ENCODE measurements around the gene DENND1A.
"Not testable (repeated sequence)": the region's sequence is repeated elsewhere in the genome, so short reads cannot be mapped to it uniquely, and the experiment has no call there.

DENND1A gene

DNA sequence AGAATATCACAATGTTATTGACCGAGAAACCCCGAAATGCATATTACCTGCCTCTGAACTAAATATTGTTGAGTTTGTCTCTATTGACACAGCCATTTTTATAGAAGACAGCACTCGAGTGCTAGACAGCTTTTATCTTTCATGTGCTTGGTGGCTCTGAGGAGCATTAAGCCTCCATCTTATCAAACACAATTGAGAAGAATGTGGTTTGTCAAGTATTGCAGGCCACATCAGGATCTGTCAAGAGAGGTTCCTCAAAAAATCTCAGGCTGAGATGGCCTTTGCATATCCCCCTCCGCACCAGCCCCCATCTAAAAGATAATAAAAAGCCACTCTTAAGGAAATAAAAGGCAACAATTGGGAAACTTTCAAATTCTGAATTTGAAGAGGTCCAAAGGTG, 284.8 kb downstream of the DENND1A start:
- peak; percentile 4 for DNase-seq

GRCh38 chr9:123643518-123643917, 286.4 kb downstream of the DENND1A start:
- DNase-seq: peak; percentile 91

GRCh38 chr9:123642291-123643278, 287.3 kb downstream of the DENND1A start:
- peak; percentile 97 for DNase-seq

DNA sequence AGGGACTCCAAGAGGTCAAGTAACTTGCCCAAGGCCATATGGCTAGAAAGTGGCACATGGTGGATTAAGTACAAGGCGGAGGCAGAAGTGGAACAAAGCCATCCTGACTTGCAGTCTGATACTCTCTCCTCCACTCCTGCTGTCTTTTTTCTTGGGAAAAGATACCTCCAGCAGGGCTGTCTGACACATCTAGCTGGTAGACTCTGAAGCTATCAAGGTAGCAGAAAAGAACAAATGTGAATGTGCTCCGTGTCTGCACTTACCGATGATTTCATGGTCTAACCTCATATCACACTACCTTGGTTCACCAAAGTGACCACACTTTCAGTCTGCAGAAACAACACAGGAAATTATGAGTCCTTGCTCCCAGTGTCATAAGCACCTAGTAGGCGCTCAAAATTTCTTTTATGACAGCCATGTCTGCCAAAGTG, 289.1 kb downstream of the DENND1A start:
- no peak for DNase-seq

DNA sequence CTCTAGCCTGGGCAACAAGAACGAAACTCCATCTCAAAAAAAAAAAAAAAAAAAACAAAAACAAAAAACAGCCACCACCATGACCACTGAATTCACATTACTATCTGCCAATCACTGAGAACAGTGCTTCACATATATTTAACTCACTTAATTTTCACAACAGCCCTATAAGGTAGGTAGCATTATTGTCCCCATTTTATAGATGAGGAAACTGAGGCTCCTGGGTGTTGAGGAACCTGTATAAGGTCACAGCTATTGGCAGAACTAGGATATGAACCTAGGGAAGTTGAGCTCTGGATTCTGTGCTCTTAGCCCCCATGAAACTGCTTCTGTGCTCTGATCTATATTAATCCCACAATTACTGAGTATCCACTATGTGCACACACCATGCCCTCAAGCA, 290.2 kb downstream of the DENND1A start:
- DNase-seq: no peak

- DNase-seq: peak; percentile 6
Measured at GRCh38 chr9:123637945-123638634, 291.8 kb downstream of the DENND1A start.

GRCh38 chr9:123637606-123637944, 292.4 kb downstream of the DENND1A start:
- DNase-seq: no peak

GRCh38 chr9:123636805-123637204, 293.1 kb downstream of the DENND1A start:
- not testable (repeated sequence) for DNase-seq

DNA sequence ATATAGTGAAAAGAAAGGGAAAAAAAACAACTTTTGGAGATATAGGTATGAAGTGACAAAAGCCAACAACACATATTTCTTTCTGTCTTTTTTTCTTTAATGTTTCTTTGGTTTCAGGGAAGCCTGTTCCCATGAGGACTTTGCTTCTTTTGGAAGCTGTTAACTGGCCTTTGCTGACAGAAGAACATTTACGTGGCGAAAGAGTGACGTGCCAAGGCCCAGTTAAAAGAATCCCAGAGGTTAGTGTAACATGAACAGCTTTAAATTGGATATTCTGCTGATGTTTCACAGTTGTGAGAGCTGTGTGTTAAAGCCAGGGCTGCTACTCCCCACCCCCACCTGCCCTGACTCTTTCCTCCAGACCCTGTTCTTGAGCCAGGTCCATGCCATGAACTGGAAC, 298.1 kb downstream of the DENND1A start:
- DNase-seq: no peak

- no peak for DNase-seq
Measured at GRCh38 chr9:123630233-123630632, 299.7 kb downstream of the DENND1A start.

- DNase-seq: no peak
Measured at GRCh38 chr9:123629531-123629930, 300.4 kb downstream of the DENND1A start.

DNA sequence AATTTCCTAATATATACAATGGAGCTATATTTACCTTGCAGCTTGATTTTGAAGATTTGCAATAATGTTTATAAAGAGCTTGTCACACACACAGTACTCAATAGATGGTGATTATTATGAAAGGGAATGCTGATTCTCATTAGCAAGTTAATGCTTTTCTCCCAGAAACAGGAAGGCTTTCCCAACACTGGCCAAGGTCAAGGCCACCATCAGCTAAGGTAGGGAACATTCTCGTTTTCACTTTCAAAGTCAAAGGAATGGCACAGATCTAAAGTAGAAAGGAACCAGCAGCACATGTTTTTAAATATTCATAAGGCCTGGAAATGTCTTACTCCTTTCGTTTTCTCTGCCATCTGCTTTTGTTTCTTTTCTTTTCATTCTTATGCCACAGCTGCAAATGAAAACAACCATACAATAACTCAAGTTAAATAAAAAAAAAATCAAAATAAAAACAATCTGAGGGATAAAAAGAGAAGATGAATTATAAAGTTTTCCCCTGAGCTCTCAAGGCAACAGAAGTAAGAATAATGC, 307.1 kb downstream of the DENND1A start:
- no peak for DNase-seq

GRCh38 chr9:123620239-123620638, 309.7 kb downstream of the DENND1A start:
- DNase-seq: no peak

DNA sequence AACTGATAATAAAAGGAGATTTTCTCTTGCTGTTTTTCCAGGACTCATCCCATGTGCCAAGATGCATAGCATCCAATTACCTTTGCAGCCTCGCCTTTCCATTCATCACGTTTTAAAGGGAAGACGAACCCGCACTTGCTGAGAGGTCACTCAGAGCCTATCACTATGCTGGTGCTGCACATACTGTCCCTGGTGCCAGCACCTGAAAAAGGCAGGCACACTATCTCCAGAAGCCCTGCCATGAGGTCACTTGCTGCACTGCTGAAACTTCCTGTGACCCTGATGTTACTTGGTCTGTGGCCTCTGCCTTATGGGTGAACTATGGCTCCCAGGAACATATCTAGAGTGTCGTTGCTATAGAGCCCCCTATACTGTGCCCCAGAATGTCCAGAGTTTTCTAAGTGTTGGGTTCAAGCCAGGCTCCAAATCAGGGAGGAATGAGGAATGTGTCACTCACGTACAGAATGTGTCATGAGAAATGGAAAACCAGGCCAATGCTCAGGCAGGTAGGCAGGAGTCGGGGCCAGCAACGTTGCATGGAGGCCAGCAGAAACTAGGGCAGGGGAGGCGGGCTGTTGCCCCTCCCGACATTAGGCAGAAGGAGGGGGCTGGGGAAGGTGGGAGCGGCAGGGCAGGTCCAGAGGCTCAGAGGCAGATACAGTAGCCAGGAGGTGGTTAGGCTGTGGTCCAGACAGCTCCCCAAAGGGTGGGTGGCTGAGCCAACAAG, 311.8 kb downstream of the DENND1A start:
- no peak for DNase-seq

DNA sequence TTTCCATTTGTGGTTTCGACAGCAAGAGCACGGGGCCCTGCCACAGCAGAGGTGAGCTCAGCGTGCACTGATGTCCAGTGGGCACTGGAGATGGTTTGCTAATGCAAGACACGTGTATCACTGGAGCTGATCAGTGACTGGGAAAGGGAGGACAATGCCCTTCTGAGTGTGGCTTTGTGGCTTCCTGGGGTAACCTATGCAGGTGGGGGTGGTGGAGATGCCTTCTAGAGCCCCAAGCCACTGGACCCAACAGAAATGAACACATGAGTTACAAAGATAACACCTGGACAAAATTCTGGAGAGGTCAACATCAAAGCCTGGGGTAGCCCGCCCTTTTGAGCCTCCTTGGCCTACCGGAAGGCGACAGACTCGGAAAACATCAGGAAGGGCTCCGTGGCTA, 312.6 kb downstream of the DENND1A start:
- DNase-seq: no peak

- DNase-seq: no peak
Measured at GRCh38 chr9:123616707-123617106, 313.2 kb downstream of the DENND1A start.

DNA sequence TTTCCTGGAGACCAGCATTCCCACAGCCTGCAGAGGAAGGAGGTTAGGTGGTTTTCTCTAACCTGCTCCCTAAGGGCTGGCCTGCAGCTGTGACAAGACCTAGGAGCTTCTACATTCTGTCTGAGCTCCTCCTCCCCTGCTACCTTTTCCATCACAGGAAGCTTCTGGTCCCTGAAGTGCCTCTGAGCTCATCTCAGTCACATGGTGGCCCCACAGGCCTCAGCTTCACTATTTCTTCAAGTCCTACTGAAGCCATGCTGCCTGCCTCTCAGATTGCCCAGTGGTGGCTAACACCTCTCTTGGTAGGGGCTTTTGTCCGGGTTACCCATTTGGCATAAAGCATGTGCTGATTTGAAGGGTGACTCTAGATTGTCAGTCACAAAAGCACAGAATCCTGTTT, 314.5 kb downstream of the DENND1A start:
- peak; percentile 40 for DNase-seq

- peak; percentile 85 for DNase-seq
Measured at GRCh38 chr9:123614306-123615263, 315.3 kb downstream of the DENND1A start.

DNA sequence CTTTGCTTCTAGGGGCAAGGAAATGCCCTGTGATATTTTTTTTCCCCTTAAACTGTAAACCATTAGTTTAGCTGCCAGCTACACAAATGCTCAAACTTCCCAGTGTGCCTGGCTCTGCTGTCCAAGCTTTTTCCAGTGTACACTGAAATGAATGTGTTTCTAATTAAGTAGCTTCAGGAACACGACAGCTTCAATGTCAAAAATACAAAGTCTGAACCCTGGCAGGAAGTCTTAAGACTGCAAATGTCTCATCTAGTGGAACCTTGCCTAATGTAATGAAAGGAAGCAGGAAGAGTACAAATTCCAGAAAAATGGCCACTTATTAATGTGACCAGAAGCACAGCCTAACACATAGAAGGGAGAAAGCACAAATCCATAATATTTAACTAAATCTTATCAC, 318.7 kb downstream of the DENND1A start:
- DNase-seq: no peak

DNA sequence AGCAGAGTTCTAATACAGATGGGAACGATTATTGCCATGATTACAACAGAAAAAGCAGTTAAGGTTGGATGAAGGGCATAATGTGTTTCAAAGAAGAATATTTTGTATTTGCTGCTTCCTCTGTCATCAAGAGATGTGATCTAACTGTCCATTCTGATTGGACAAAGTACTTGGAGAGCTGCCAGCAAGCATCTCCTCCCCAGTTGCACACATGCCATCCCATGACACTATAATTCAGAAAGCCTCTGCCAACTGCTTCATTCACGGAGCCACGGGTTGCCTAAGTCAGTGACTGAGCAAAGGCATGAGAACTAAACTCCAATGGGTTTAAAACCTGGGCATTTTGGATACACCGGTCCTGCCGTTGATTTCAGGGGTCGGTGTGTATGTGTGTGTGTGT, 320.1 kb downstream of the DENND1A start:
- DNase-seq: peak; percentile 54

- DNase-seq: no peak
Measured at GRCh38 chr9:123608104-123608503, 321.8 kb downstream of the DENND1A start.

GRCh38 chr9:123607479-123607878, 322.4 kb downstream of the DENND1A start:
- no peak for DNase-seq

Data from NCI-H2029 treated with DMSO at 0.1 percent for 48 hours (cell line).